Endothelial cell of umbilical vein (primary cell): ENCODE results near the gene CLVS2.

Experiments used
- CTCF ChIP-seq, 2 donors: IDR thresholded peaks; 1 replicate in 1 of 2; 2 replicates in 1 of 2; pipeline ENCODE4 v1.5.1; 2011; ENCODE audit warnings: low read length in 2 of 2, mild to moderate bottlenecking in 2 of 2, moderate library complexity in 2 of 2, control low read depth in 1 of 2, inconsistent platforms in 1 of 2, low read depth in 1 of 2; ENCODE audit not compliant: insufficient read depth in 1 of 2; ENCODE audit errors: extremely low read depth in 1 of 2
- EZH2 ChIP-seq: IDR thresholded peaks from 2 replicates; pipeline ENCODE4 v1.6.1; 2012; ENCODE audit warnings: borderline replicate concordance, low read depth, mild to moderate bottlenecking, moderate library complexity, low read length, inconsistent platforms; ENCODE audit not compliant: severe bottlenecking
- GATA2 ChIP-seq: IDR thresholded peaks from 2 replicates; pipeline ENCODE4 v1.7.0; 2011; ENCODE audit warnings: low read depth, mild to moderate bottlenecking, moderate library complexity, mixed read lengths, low read length; ENCODE audit not compliant: insufficient read length, insufficient read depth
- JUN ChIP-seq: IDR thresholded peaks from 2 replicates; pipeline ENCODE4 v1.6.1; 2011; ENCODE audit warnings: borderline replicate concordance, low read depth; ENCODE audit not compliant: insufficient read length, insufficient read depth
- MAX ChIP-seq: IDR thresholded peaks from 2 replicates; pipeline ENCODE4 v1.6.1; 2011; ENCODE audit not compliant: insufficient read depth, insufficient read length
- MYC ChIP-seq: IDR thresholded peaks from one replicate; pipeline ENCODE4 v1.6.1; 2011; ENCODE audit warnings: mild to moderate bottlenecking, low read depth, low read length
- POLR2A ChIP-seq: IDR thresholded peaks from 2 replicates; pipeline ENCODE4 v1.6.1; 2012; ENCODE audit warnings: low read depth, mild to moderate bottlenecking, control low read depth, low read length
- POLR2AphosphoS5 ChIP-seq: IDR thresholded peaks from 2 replicates; pipeline ENCODE4 v1.6.1; 2012; ENCODE audit warnings: low read depth, mild to moderate bottlenecking, control low read depth, low read length, moderate library complexity; ENCODE audit not compliant: insufficient read depth

GRCh38 chr6:122969999-122970533 is 26.0 kb upstream of the CLVS2 start:
- TF ChIP-seq EZH2 (no peak), POLR2A (no peak), CTCF (IDR thresholded peaks at IDR 0.05; ENCODE audit: extremely low read depth in 1 of 2, insufficient read depth in 1 of 2, low read depth in 1 of 2, low read length in 2 of 2) (no peak), POLR2AphosphoS5 (no peak), MAX (no peak), JUN (no peak), GATA2 (no peak), MYC (no peak)
